ENCODE results near the gene NAV1. TPM values are rescaled to one million over a fixed set of nuclear protein-coding genes. Genes with fewer than 3 reads are reported as not detected.

The NAV1 gene
- total RNA-seq, 2 experiments from 2014 or later: 2.8 to 4.3 TPM

GRCh38 chr1:201573030-201573429 is 34.1 kb downstream of the NAV1 start:
- no peaks in the 10 kb centered on the region for H3K9me3 ChIP-seq (ENCODE audit: control insufficient read depth in 1 of 2, insufficient read depth in 1 of 2, low read length in 2 of 2)
- Mint-ChIP-seq H3K27ac (no peak overlapping the region), H3K4me3 (no peak overlapping the region), H3K27me3 (no peaks in the 10 kb centered on the region), H3K4me1 (ENCODE audit: low read depth) (peaks cover 13% of the 10 kb centered on the region), H3K9me3 (no peaks in the 10 kb centered on the region), H3K36me3 (ENCODE audit: low read depth) (no peaks in the 10 kb centered on the region)
- no peak for DNase-seq
- CTCF ChIA-PET: no interaction called here
- H3K4me1 ChIP-seq (ENCODE audit: insufficient read depth, low read length): peaks cover 5% of the 10 kb centered on the region
- H3K27ac ChIP-seq (ENCODE audit: low read depth in 1 of 2, low read length in 2 of 2): no peak overlapping the region
- POLR2A ChIA-PET: no interaction called here
- H3K36me3 ChIP-seq (ENCODE audit: insufficient read depth, low read length): no peaks in the 10 kb centered on the region
- H3K4me3 ChIP-seq (ENCODE audit: low read length): no peak overlapping the region
- no peak for ATAC-seq (ENCODE audit: poor library complexity)
- no peaks in the 10 kb centered on the region for H3K27me3 ChIP-seq (ENCODE audit: control insufficient read depth in 1 of 2, insufficient read depth in 2 of 2, low read length in 2 of 2)
- intact Hi-C loops (cut with DNase I, micrococcal nuclease): no loop called here
- TF ChIP-seq CTCF (IDR thresholded peaks at IDR 0.05): no peak

DNA sequence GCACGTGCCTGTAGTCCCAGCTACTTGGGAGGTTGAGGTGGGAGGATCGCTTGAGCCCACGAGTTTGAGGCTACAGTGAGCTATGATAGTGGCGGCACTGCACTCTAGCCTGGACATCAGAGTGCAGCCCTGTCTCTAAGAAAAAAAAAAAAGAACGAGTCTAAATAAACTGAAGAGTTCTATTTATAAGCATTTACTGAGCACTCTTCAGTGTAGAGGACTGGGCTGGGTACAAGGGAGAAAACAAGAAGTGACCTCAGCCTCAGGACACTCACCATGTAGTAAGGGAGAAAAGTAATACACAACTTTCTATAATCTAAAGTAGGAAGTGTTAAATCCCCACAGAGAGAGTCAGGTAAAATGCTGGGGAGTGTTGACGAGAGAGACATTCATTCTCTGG is 35.0 kb downstream of the NAV1 start:
- H3K36me3 ChIP-seq (ENCODE audit: insufficient read depth, low read length): no peaks in the 10 kb centered on the region
- H3K36me3 Mint-ChIP-seq (ENCODE audit: low read depth): no peaks in the 10 kb centered on the region
- no peak overlapping the region for H3K27ac ChIP-seq (ENCODE audit: low read depth in 1 of 2, low read length in 2 of 2)
- no peaks in the 10 kb centered on the region for H3K9me3 ChIP-seq (ENCODE audit: control insufficient read depth in 1 of 2, insufficient read depth in 1 of 2, low read length in 2 of 2)
- H3K4me3 ChIP-seq (ENCODE audit: low read length): no peak overlapping the region
- TF ChIP-seq CTCF (IDR thresholded peaks at IDR 0.05): no peak
- no peaks in the 10 kb centered on the region for H3K9me3 Mint-ChIP-seq
- H3K4me3 Mint-ChIP-seq: no peak overlapping the region
- no peak for ATAC-seq (ENCODE audit: poor library complexity)
- H3K4me1 ChIP-seq (ENCODE audit: insufficient read depth, low read length): peaks cover 5% of the 10 kb centered on the region
- intact Hi-C loops (cut with DNase I, micrococcal nuclease): no loop called here
- no peak for DNase-seq
- no peaks in the 10 kb centered on the region for H3K27me3 ChIP-seq (ENCODE audit: control insufficient read depth in 1 of 2, insufficient read depth in 2 of 2, low read length in 2 of 2)
- H3K27me3 Mint-ChIP-seq: no peaks in the 10 kb centered on the region
- H3K4me1 Mint-ChIP-seq (ENCODE audit: low read depth): peaks cover 13% of the 10 kb centered on the region
- no peak overlapping the region for H3K27ac Mint-ChIP-seq
- ChIA-PET POLR2A (no interaction called here), CTCF (no interaction called here)

DNA sequence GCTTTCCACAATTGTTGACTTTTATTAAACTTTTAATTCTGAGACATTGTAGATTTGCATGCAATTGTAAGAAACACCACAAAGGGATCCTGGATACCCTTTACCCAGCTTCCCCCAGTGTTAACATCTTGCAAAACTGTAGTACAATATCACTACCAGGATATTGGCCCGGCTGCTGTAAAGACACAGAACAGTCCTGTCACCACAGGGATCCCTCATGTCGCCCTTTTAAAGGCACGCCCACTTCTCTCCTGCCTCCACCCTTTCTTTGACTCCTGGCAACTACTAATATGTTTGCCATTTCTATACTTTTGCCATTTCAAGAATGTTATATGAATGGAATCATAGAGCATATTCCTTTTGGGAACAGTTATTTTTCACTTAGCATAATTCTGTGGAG is 37.0 kb downstream of the NAV1 start:
- Histone ChIP-seq H3K27me3 (ENCODE audit: control insufficient read depth in 1 of 2, insufficient read depth in 2 of 2, low read length in 2 of 2) (no peaks in the 10 kb centered on the region), H3K9me3 (ENCODE audit: control insufficient read depth in 1 of 2, insufficient read depth in 1 of 2, low read length in 2 of 2) (no peaks in the 10 kb centered on the region), H3K27ac (ENCODE audit: low read depth in 1 of 2, low read length in 2 of 2) (no peak overlapping the region), H3K4me3 (ENCODE audit: low read length) (no peak overlapping the region), H3K36me3 (ENCODE audit: insufficient read depth, low read length) (no peaks in the 10 kb centered on the region), H3K4me1 (ENCODE audit: insufficient read depth, low read length) (peaks cover 5% of the 10 kb centered on the region)
- intact Hi-C loops (cut with DNase I, micrococcal nuclease): no loop called here
- Mint-ChIP-seq H3K27me3 (no peaks in the 10 kb centered on the region), H3K9me3 (no peaks in the 10 kb centered on the region), H3K4me1 (ENCODE audit: low read depth) (peaks cover 13% of the 10 kb centered on the region), H3K27ac (no peak overlapping the region), H3K4me3 (no peak overlapping the region), H3K36me3 (ENCODE audit: low read depth) (no peaks in the 10 kb centered on the region)
- ChIA-PET CTCF (no interaction called here), POLR2A (no interaction called here)
- no peak for DNase-seq
- no peak for ATAC-seq (ENCODE audit: poor library complexity)
- TF ChIP-seq CTCF (IDR thresholded peaks at IDR 0.05): no peak
